Kidney tubule cell (primary cell): Measurements from ENCODE around the gene PIEZO2.

Experiments used
- DNase-seq: peaks from one replicate; pipeline ENCODE4 v3.0.0-alpha.2; 2018; ENCODE audit warnings: low spot score

Gene PIEZO2

DNA sequence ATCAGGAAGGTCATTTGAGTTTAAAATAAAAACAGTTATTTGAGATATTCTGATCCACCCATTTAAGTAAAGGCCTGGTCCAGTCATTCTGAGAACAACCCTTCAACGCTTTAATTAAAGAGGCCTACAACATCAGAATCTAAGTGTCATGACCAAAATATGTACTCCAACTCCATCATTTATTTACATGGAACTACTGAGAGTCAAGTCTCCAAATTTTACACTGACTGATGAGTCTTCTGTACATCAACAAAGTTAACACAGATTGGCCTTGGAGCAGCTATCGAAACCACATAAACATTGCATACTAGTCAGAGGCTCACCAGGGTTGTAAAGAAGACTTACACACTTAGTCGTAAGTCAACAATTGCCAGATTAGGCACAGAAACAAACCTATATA lies 37.1 kb downstream of the PIEZO2 start:
- DNase-seq = no peak

DNA sequence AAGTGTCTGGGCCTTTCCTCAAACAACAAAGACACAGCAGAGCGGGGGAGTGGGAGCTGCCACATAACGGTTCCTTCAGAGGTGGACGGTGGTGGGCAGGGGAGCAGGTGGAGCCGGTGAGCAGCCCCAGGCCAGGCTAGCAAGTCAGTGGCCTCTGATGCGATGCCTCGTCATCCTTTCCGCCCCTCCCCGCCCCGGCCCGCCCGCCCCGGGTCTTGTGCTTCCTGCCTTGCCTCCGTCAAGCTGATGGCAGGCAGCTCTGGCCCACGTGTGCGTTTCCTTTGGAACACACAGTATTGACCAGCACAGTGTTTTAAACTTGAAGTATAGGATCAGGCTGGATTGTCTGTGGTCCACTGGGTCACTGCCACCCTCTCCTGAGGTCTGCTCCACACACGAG lies 38.9 kb downstream of the PIEZO2 start:
- DNase-seq = no peak

DNA sequence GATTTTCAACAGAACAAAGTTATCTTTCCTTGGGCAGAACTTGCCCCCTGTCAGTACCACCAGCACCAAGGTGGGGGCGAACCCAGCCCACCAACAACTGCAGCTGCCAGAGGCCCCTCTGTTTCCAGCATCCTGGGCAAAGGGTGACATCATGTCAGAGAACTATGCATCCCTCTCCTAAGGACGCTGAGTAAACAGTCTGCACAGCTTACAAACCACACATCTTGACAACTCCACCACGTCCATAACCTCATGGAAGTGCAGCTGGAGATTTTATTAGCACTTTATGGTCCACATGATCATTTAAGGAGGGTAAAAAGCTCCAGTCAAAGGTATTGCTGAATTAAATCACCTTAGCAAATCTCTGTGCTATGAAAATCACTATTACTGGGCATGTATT lies 40.4 kb downstream of the PIEZO2 start:
- DNase-seq = no peak

DNA sequence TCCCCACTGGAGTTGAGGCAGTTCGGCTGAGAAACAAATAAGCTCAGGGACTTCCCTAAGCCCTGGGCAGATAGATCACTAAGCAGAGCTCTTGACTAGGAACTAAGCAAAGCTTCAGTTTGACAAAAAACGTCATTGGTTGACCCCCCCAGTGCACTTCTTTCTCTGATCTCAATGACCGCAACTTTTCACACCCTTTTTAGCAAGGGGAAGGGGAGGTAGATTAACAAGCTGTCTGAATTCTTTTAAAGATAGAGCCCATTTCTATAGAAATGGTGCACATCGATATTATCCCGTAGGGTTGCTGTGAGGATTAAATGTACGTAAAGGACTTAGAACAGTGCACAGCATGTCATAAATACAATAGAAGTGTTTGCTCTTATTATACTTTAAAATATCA lies 42.5 kb downstream of the PIEZO2 start:
- DNase-seq = no peak

DNA sequence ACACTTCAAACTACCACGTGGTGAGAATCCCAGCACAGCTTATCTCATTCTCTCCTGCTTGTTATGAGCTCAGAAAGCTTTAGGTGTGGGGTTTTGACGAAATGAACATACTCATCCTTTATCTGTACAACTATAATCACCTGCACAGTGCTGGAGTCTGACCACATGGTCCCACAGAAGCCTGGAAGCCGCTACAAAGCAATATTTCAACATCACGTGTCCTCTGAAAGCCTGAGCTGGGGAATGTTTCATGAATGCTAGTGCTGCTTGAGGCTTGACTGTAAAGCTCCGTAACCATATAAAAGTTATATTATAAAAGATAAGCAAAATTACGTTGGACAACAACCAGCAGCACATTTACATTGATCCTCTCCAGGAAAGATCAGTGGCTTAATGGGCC lies 43.9 kb downstream of the PIEZO2 start:
- no peak for DNase-seq

DNA sequence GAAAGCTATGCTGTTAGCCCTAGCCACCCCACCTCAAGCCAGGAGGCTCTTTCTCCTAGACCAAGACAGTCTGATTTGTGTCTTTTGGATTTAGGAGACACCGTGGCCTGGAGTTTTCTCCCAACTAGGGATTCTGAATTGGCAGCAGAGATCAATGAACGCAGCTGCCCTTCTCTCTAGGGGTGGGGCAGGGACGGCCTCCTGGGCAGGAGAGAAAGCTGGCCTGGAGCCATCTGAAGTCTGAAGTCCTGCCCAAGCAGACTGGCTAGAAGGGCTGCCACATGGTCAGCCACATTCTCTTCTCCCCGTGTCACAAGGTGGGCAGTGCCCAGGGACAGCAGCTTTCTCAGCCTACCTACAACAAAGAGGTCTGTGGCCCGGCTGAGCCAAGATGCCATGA lies 45.1 kb downstream of the PIEZO2 start:
- DNase-seq = no peak

DNA sequence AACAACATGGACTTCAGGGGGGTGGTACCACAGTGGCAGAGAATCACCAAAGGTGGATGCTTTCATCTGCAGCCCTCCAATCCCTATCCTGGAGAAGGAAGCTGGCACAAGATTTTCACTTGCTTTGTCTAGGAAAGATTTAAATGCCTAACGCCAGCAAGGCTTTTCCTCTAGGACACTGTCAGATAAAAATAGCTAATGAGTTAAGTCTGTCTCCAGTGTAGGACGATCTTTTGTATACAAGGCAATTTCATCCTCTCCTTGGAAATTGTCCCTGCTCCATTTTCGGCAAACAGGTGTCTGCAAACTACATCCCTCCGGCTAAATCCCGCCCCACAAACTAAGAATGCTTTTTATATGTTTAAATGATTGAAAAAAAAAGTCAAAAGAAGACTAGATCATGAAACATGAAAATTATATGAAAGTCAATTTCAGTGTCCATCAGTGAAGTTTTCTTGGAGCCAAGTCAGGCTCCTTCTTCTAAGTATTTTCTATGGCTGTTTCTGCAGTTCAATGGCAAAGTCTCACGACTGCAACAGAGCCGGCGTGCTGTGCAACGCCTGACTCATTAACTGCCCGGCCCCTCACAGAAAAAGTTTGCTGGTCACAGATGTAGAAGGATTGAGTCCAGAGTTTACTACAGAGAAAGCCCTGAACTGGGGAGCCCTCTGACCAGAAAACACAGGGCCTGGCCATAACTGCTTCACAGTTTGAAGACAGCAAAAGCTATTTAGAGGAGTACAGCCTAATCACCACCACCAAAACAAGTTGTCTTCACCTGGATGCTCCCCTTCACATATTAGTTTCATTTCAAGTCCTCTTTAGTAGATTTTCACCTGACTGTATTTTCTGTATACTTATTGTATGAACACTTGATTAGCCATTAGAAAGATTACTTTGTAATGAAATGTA lies 52.3 kb downstream of the PIEZO2 start:
- DNase-seq = no peak

DNA sequence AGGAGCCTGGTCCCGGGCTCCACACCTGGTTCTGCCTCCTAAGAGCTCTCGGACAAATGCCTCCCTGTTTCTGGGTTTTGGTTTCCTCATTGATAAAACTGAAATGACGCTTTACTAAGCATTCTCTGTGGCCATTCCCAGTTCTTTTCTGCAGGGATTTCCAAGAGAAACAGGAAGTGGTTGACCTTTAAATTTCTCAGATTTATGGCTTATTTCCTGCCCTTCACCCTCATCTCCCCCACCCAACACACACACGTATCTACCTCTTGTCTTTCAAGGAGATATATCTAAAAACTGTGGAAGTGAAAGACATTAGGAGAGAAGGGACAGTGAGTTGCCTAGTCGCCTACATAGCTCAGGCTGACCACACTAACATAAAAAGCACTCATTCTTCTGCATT lies 53.0 kb downstream of the PIEZO2 start:
- DNase-seq = no peak

DNA sequence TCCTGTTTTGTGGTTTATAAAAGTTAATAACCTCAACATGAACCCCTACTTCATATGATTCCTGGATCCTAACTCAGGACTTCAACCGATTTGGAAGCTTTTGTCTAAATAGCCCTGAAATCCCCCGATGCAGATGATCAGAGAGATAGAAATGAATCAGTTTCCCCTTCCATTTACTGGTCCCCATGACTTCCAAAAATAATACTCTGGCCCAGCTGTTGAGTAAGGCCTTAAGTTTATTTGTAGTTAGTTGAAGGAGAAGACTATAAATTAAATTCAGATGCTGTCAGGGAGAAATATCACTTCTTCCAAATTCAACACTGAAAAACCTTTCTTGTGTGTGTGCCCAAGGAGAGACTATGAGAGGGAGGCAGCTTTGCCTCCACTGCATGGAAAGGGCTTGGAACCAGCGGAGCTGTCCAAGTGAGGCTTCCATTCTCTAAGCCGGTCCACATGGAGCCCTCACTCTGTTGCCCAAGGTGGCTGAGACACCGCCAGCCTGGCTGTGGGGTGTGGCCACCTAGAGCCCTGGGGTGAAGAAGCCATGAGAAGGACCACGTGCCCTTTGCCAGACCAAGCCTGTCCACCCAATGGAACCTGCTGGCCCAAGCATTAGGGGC lies 53.6 kb downstream of the PIEZO2 start:
- DNase-seq = no peak

DNA sequence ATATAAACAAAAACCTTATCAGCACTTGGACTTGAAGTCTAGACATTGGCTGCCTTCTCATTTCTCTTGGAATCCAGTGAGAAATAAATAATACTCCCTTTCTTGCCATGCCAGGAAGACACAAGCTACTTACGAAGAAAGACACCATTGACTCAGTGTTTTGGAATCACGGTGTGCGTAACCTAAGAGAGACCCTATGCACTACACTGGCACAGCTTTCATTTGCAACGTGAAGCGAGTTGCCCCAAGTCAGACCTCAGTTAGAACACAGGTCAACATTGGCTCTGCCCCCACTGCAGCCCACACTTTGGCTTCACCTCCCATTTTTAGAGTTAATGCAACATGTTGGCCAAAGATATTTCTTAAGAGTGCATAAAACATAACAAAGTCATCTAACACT lies 54.2 kb downstream of the PIEZO2 start:
- no peak for DNase-seq

DNA sequence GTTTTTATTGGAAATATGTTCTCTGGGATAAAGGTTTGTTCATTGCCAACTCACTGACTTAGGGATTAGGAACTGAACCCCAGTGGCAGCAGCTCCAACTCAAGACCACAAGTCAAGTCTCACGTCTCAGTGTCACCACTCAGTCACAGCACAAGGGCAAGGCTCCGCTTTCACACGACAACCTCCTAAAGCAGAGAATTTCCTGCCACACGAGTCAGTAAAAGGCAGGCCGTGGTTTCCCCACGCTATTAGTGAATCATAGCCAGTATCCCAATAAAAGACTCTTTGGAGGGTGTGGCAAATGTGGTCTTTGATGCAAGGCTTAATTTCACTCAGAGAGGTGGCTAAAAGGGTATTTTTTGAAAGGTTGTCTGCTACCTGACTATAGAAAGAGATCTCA lies 57.6 kb downstream of the PIEZO2 start:
- DNase-seq = no peak

DNA sequence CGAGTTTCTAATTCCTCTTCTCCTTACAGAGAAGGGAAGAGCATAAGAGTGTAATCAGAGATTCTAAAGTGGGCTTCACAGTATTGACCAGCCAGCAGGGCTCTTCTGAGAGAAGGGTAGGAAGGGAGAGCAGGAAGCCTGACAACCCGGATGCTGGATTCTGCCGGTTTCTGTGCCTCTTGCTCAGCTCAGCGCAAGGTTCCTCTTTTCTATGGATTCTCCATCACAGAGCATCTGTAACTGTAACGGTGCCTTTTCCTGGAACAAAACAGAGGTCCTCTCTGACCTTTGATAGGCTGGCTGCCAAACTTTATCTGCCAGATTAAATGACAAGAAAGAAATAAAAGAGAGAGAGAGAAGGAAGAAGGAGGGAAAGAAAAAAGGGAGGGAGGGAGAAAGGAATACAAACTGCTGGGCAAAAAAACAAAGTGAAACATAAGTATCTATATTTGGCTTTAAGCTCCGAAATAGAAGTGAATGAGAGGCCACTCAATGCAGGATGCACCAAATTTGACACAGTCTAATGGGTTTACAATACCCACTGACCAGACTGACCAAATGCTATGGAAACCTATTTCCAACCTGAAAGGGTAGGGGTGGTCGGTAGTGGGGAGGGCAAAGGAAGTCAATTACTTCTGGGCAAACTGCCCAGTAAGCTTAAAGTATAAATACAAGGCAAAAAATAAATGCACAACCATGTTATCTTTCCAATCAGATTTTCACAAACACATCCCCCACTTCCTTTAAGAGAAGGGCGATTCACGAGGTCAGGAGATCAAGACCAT lies 59.2 kb downstream of the PIEZO2 start:
- DNase-seq = no peak

DNA sequence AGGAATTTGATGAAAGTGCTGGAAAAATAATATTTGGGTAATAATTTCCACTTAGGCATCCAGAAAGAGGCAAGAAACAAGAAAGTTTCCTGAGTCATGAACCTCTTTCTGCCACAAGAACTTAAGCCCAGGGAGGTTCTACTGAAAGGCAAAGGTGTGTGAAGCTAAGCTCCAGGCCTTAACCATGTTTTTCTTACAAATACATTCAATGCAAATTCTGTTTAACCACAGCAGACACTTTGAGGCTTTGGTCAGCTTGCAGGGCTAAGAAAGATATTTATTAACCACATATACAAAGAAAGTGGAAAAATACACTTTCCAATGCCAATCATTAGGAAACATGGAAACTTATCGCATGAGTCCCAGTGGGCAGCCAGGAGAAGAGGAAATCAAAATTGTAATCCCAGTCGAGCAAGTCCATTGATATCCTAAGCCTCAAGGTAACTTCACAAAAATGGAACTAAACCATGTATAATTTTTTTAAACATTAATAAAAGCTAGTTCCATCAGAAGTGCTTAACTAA lies 68.3 kb downstream of the PIEZO2 start:
- no peak for DNase-seq

DNA sequence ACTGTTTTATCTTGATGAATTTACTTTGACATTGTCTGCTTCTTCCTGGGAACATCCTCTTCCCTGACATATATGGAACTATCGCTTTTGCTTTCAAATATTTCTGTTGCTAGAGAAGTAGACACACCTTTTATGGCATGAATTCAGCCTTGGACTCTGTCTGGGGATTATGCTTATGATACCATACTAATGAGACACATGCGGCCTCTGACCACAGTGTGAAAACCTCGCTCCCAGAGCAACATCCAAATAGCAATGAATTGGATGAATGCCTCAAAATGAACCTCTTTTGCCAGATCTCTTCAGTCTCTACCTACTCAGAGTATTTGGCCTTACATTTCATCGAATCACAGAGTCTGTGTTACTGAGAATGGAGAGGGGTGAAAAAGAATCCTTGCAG lies 70.9 kb downstream of the PIEZO2 start:
- DNase-seq = no peak

DNA sequence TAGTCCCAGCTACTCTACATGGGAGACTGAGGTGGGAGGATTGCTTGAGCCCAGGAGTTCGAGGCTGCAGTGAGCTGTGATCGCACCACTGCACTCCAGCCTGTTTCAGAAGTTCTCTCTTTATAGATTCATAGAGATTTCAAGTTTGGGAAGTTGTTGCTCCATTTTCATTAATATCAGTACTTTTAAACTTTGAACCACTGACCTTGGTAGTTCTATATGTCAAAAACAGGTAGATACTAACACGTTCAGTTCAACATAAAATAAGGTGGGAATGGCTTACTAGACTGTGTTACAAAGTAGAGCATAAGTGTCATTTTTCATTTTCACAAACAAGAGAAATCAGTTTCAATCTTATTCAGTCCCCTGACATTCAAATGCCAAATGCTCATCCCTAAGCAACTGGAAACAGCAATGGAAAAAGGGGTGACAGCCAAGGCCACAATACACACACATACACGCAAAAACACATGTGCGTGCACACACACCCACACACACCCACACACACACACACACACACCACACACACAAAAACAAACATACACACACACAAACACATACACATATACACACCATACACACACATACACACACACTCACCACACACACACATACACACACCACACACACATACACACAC lies 71.7 kb downstream of the PIEZO2 start:
- no peak for DNase-seq

DNA sequence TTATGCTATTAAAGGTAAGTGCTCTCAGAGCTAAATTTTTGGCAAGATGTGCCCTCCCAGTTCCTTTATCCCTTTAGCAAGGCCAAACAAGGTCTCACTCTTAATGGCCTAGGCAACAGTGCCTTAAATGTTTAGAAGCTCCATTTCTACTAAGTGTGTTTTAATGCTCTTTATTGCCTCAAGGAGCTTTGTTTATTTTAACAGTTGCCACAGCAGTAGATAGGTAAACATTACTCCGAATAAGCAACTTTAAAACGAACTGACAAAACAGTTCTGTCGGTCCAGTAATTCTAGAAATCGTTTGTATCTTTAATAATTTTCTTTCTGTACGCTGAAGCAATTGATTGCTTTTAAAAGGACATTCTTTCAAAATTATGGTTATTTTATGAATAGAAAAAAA lies 74.5 kb downstream of the PIEZO2 start:
- no peak for DNase-seq

DNA sequence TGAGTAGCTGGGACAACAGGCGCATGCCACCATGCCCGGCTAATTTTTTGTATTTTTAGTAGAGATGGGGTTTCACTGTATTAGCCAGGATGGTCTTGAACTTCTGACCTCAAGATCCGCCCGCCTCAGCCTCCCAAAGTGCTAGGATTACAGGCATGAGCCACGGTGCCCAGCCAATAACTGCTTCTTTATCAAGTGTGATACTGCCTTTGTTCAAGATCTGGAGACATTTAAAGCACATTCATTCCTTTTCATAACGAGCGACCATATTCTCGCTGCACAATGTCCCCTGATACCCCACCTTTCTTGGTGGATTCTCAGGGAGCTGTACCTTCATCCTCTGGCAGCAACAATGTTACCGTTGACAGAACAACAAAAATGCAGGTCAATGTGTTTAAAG lies 75.4 kb downstream of the PIEZO2 start:
- no peak for DNase-seq

DNA sequence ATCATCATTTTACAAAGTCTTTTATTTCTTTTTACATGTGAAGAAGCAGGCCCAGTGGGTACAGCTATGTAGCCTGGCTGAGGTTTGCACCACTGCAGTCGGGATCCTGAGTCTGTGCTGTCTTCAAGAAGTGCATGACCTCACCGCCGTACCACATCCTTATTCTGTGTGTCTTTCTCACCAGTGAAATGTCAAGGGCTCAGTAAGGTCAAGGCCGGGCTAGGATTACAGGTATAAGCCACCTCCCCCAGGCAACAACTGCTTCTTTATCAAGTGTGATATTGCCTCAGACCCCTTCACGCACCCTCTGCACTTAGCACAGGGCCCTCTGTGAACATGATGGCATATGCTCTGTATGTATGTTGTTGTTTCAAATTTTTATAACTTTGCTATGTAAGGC lies 76.7 kb downstream of the PIEZO2 start:
- no peak for DNase-seq

DNA sequence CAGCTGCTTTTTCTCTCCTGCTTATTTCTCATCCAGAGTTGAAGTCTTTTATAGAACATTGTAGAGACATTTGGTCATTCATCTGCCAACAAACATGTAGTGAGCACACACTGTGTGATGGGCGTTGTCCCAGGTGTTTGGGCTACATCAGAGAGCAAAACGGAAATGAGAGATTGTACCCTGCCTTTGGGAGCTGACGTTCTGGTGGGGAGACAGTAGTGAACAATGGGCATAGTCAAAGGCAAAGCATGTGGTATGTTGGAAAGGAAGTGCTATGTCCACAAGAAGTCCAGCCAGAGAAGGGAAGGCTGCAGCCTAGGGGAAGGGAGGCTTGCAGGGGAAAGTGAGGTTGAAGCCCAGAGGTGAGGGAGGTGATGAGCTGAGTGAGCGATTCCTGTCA lies 78.1 kb downstream of the PIEZO2 start:
- DNase-seq = no peak

DNA sequence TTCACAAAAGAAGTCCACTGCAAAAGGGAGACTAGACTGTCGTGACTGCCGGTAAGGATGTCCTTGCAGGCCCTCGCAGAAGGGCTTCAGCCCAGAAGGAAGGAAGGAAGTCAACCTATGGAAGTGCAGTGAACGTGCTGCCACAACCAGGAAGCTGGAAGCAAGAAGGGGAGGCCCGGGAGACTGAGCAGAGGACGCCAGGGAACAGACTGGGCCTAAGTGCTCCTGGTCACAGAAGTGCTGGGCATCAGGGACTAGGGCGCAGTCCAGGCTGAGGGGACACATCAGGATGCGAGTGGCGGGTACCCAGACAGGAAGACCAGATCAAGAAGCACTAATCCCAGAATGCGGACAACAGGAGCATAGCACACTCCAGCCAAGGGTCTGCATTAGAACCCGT lies 78.8 kb downstream of the PIEZO2 start:
- DNase-seq = no peak

DNA sequence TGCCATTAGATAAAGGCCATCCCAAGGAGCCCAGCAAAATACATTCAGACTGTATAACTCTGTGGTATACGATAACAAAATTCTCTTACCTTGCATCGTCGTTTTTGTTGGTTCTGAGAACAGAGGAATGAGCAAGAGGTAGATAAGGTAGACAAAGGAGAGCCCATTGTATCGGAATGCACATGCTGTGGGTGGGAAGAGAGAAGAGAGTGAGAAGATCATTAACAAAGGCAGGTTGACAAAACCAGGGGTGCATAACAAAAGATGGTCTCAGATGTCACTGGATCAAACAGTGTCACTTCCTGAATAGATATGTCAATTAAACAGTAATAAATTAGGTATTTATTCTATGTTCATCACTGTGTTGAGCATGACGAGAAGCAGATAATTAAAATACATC lies 83.3 kb downstream of the PIEZO2 start:
- DNase-seq = no peak

DNA sequence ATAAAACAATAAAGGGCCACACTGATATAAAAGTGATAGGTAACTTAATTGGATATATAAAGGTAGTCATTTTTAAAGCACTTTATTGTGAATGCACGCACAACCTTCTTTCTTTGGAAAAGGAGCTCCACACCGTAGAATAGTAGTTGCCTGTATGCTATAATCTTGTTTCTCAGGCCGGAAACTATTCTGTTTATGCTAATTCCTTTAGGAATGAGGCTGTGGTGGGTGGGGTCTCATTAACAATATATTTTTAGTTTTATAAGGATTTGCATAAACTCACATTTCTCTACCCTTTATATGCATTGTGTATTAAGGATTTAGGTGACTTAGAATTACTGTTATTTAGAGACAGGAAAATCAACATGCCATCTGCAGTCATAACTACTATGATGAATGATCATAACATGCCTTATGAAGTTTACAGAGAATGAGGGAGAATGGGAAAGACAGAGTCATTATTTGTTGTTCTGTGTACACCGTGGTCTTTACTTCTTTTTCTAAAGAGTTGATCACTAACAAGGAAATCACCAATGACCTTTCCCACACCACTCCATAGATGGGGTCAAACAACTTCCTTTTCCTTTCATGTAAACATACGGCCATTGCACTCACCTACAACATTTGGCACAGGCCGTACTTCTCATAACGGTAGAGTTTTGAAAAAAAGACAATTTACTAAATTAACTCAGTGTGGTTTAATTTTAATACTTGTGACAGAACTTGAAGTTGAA lies 84.5 kb downstream of the PIEZO2 start:
- no peak for DNase-seq
